NCI-H526 (cell line): ENCODE data around the gene NYNRIN.

Experiments used
- DNase-seq, 2 experiments: peaks; one replicate each; lab custom pipeline; 2025; lab: John Stamatoyannopoulos, UW

The NYNRIN gene

GRCh38 chr14:24415421-24416253, 16.8 kb downstream of the NYNRIN start:
- DNase-seq = no peak

- no peak for DNase-seq
Observed at GRCh38 chr14:24416254-24416931, 17.6 kb downstream of the NYNRIN start.

GRCh38 chr14:24416932-24417619, 18.3 kb downstream of the NYNRIN start:
- DNase-seq = no peak

- no peak for DNase-seq
Observed at GRCh38 chr14:24417832-24418491, 19.2 kb downstream of the NYNRIN start.

- DNase-seq = no peak
Observed at GRCh38 chr14:24418492-24418873, 19.7 kb downstream of the NYNRIN start.

GRCh38 chr14:24422261-24422660, 23.5 kb downstream of the NYNRIN start:
- DNase-seq = no peak

- DNase-seq = no peak
Observed at GRCh38 chr14:24422694-24423601, 24.1 kb downstream of the NYNRIN start.

GRCh38 chr14:24425704-24426103, 26.9 kb downstream of the NYNRIN start:
- DNase-seq = no peak

GRCh38 chr14:24426150-24426911, 27.5 kb downstream of the NYNRIN start:
- no peak for DNase-seq

GRCh38 chr14:24426912-24427536, 28.2 kb downstream of the NYNRIN start:
- DNase-seq = peak; percentile 4 to 52

GRCh38 chr14:24427537-24428508, 29.0 kb downstream of the NYNRIN start:
- DNase-seq = no peak

GRCh38 chr14:24428628-24429394, 30.0 kb downstream of the NYNRIN start:
- DNase-seq = no peak

GRCh38 chr14:24429395-24430142, 30.8 kb downstream of the NYNRIN start, which contains the start of the genes CBLN3 and KHNYN:
TSS of gene CBLN3 (minus strand) at chr14:24429668. CDS start at chr14:24429054, 614 bp downstream.
TSS of gene KHNYN (plus strand) at chr14:24429954. CDS start at chr14:24430731, 777 bp downstream.
- DNase-seq = peak; percentile 26 to 90

GRCh38 chr14:24430143-24430681, 31.4 kb downstream of the NYNRIN start:
- DNase-seq = peak; percentile 28 to 80

- peak in 1 of 2 experiments; percentile 33 for DNase-seq
Observed at GRCh38 chr14:24430682-24431568, 32.1 kb downstream of the NYNRIN start.
